ENCODE data around the gene RFX2.

RFX2 gene

GRCh38 chr19:6110360-6110977 is at the start of gene RFX2:
RFX2 (minus strand) TSS chr19:6110500; CDS start chr19:6047496, 63,004 bp downstream.
- DNase-seq = peak; percentile 98
- in situ Hi-C loops (cut with HindIII; ENCODE audit: low pct_ligation_motif_present, low pct_unique_long_range_greater_than_20kb, low sequenced_read_pairs) = no loop called here

DNA sequence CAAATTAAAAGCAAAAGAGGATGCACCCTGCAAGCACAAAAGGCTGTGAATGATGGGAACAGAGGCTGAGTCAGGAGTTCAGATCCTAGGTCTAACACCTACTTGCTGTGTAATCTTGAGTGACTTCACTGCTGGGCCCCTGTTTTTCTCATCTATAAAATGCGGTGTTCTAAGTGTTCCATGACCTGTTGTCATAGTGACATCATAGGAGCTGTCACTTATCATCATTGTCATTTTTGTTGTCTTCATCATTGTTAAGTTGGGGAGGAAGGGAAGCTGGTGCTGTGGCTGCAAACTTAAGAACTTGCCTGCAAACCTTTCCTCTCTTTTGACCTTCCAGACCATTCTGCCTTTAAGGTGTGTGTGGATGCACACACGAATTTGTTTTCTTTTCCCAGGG is 45.7 kb upstream of the RFX2 start:
- in situ Hi-C loops (cut with HindIII; ENCODE audit: low pct_ligation_motif_present, low pct_unique_long_range_greater_than_20kb, low sequenced_read_pairs) = no loop called here
- no peak for DNase-seq

DNA sequence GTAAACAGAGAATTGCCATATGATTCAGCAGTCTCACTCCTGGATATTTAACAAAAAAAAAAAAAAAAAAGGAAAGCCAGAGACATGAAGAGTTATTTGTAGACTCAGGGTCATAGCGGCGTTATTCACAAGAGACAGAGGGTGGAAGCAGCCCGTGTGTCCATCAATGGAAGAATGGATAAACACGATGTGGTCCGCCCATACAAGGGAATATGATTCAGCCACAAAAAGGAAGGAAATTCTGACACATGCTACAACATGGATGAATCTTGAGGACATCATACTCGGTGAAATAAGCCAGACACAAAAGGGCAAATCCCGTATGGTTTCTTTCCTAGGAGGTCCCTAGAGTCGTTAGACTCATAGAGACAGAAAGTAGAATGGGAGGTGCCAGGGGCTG is 40.0 kb upstream of the RFX2 start:
- DNase-seq = no peak
- in situ Hi-C loops (cut with HindIII; ENCODE audit: low pct_ligation_motif_present, low pct_unique_long_range_greater_than_20kb, low sequenced_read_pairs) = no loop called here

DNA sequence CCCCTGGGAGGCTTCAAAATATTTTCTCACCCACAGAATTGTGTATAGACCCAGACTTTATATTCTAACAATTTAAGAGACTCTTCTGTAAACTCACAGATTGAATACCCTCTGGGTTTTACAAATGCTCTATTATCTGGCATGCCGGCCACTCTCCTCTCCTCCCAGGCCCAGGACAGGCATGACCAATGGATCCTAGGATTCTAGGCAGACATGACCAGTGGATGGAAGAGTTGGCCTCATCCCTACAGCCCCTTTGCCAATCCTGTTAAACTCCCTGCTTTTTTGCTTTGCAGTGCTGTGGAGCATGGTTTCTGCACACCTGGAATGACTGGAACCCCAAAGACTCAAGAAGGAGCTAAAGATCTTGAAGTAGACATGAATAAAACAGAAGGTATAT is 30.9 kb upstream of the RFX2 start:
- in situ Hi-C loops (cut with HindIII; ENCODE audit: low pct_ligation_motif_present, low pct_unique_long_range_greater_than_20kb, low sequenced_read_pairs) = no loop called here
- no peak for DNase-seq

GRCh38 chr19:6138511-6138910 is 28.2 kb upstream of the RFX2 start:
- in situ Hi-C loops (cut with HindIII; ENCODE audit: low pct_ligation_motif_present, low pct_unique_long_range_greater_than_20kb, low sequenced_read_pairs) = no loop called here
- no peak for DNase-seq

- no peak for DNase-seq
- in situ Hi-C loops (cut with HindIII; ENCODE audit: low pct_ligation_motif_present, low pct_unique_long_range_greater_than_20kb, low sequenced_read_pairs) = no loop called here
Observed at GRCh38 chr19:6138066-6138465, 27.8 kb upstream of the RFX2 start.

DNA sequence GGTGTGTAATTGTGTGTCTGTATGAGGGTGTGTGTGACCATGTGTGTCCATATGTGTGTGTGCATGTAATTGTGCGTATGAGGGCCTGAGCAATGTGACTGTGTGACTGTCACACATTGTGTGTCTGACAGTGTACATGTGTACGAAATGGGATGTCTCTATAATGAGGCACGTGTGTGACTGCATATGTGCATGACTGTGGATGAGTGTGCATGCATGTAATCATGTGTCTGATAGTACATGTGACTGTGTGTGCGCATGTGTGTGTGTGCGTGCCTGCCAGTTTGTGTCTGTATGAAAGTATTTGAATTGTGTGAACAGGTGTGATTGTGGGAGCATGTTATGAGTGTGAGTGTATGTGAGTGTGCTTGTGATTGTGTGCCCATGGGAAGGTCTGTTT is 22.9 kb upstream of the RFX2 start:
- in situ Hi-C loops (cut with HindIII; ENCODE audit: low pct_ligation_motif_present, low pct_unique_long_range_greater_than_20kb, low sequenced_read_pairs) = no loop called here

DNA sequence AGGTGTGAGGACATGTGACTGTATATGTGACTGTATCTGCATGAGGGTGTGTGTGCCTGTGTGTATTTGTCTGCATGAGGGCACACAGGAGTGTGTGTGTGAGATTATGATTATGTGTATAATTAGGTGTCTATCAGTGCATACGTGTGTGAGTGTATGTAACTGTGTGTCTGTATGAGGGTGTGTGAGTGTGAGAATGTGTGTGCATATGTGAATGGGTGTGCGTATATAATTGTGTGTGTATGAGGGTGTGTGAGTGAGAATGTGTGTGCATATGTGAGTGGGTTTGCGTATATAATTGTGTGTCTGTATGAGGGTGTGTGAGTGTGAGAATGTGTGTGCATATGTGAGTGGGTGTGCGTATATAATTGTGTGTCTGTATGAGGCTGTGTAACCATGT is 22.2 kb upstream of the RFX2 start:
- no peak for DNase-seq
- in situ Hi-C loops (cut with HindIII; ENCODE audit: low pct_ligation_motif_present, low pct_unique_long_range_greater_than_20kb, low sequenced_read_pairs) = no loop called here

More for the DNA sequence above, 22.9 kb upstream of the RFX2 start:
- DNase-seq = no peak

DNA sequence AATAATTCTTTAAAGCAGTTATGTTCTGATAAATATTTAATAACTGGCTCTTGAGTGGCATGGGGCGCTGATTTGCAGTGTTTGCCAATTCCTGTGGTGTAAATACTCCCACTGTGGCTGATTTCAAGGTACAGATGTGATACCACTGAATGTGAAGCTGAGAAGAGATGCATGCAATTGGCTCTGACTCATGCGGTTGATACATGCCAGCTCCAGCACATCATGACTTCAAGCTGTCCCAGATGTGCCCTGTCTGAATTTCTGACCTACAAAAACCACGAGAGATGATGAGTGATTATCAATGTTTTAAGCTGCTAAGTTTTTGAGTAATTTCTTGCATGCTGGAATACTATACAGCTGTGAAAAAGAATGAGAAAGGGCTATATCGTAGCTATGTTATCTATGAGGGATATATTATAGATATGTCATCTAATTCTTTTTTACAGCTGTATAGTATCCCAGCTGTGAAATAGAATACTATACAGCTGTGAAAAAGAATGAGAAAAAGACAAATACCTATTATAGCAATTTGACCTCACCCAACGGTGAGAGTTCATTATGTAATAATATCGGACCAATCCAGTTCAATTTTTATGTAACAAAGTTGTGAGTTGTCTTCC is 17.5 kb upstream of the RFX2 start:
- no peak for DNase-seq
- in situ Hi-C loops (cut with HindIII; ENCODE audit: low pct_ligation_motif_present, low pct_unique_long_range_greater_than_20kb, low sequenced_read_pairs) = no loop called here

- DNase-seq = peak; percentile 72
- in situ Hi-C loops (cut with HindIII; ENCODE audit: low pct_ligation_motif_present, low pct_unique_long_range_greater_than_20kb, low sequenced_read_pairs) = no loop called here
Observed at GRCh38 chr19:6126335-6126974, 16.2 kb upstream of the RFX2 start.

DNA sequence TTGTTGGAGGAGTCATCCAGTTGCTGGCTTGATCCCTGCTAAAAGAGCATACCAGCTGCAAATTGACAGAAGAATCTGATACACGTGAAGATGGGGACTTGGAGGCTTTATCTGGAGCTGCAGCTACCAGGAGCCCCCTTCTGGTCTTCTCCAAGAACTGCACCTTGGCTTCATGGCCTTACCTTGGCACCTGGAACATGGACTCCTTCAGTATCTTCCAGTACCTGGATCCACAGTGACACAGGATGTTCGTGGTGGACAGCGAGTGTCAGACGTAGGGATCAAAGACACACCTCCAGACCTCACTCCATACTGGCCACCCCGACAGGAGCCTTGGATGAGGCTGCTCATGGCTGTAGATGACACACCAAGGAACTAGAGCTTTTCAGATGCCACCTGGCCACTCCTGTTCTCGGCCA is 15.3 kb upstream of the RFX2 start:
- DNase-seq = peak; percentile 73
- in situ Hi-C loops (cut with HindIII; ENCODE audit: low pct_ligation_motif_present, low pct_unique_long_range_greater_than_20kb, low sequenced_read_pairs) = no loop called here

GRCh38 chr19:6119031-6119430 is 8.7 kb upstream of the RFX2 start:
- in situ Hi-C loops (cut with HindIII; ENCODE audit: low pct_ligation_motif_present, low pct_unique_long_range_greater_than_20kb, low sequenced_read_pairs) = no loop called here
- no peak for DNase-seq

- in situ Hi-C loops (cut with HindIII; ENCODE audit: low pct_ligation_motif_present, low pct_unique_long_range_greater_than_20kb, low sequenced_read_pairs) = no loop called here
- DNase-seq = no peak
Observed at GRCh38 chr19:6118043-6118442, 7.7 kb upstream of the RFX2 start.

- in situ Hi-C loops (cut with HindIII; ENCODE audit: low pct_ligation_motif_present, low pct_unique_long_range_greater_than_20kb, low sequenced_read_pairs) = no loop called here
- DNase-seq = no peak
Observed at GRCh38 chr19:6117534-6117933, 7.2 kb upstream of the RFX2 start.

GRCh38 chr19:6116749-6117430 is 6.6 kb upstream of the RFX2 start:
- no peak for DNase-seq
- in situ Hi-C loops (cut with HindIII; ENCODE audit: low pct_ligation_motif_present, low pct_unique_long_range_greater_than_20kb, low sequenced_read_pairs) = no loop called here

DNA sequence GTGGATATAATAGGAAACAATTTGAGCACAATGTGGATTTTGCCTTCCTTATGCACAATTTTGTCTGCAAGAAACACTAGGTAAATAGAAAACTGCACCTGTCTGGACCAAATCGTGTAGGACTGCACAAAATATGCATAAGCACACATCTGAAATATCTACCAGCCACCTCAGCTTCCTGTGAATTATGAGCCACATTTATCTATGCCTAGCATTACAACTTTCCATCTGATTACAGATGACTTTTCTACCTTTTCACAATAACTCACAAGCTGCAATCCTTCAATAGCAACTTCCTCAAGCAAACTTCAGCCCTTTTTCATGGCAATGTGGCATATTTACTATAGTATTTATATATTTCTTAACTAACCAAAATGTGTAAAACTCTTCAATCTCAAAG is 5.7 kb upstream of the RFX2 start:
- in situ Hi-C loops (cut with HindIII; ENCODE audit: low pct_ligation_motif_present, low pct_unique_long_range_greater_than_20kb, low sequenced_read_pairs) = no loop called here
- no peak for DNase-seq

DNA sequence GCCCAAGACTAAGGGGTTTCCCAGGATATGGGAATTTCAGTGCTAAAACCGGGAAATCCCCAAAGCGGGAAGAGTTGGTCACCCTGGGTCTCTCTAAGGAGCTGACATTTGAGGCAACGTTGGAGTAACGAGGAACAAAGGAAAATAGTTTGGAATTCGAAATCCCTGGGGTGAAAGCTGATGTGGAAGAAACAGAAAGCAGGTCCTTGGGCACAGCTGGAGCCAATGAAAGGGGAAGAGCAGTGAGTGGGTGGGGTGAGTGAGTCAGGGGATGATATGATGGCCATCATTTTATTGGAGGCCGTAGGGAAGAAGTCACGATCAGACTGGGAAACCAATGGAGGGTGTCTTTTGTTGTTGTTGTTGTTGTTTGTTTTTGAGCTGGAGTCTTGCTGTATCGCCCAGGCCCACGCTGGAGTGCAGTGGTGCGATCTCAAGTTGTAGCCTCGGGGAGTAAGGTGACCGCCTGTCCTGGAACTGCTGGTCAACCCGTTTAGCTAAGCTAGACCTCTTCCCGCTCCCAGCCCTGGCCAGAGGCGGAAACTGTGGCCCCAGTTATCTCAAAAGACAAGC is 3.4 kb upstream of the RFX2 start:
- in situ Hi-C loops (cut with HindIII; ENCODE audit: low pct_ligation_motif_present, low pct_unique_long_range_greater_than_20kb, low sequenced_read_pairs) = no loop called here
- no peak for DNase-seq

DNA sequence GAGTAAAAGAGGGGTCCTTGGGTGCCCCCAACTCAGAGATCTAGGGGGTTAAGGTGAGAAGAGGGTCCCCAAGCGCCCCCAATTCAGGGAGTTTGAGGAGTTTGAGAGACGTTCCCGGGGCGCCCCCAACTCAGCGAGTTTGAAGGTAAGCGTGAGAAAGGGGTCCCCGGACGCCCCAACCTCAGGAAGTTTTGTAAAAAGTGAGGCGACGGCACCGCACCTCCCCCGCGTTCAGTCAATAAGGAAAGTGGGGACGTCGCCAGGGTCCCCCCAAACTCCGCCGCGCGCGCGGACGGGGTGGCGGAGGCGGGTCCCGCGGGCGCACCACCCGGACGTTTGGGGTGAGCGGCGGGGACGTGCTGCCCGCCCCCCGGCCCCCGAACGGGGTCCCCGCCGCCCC is 353 bp downstream of the RFX2 start:
- in situ Hi-C loops (cut with HindIII; ENCODE audit: low pct_ligation_motif_present, low pct_unique_long_range_greater_than_20kb, low sequenced_read_pairs) = no loop called here
- DNase-seq = no peak
